Upper lobe of right lung (tissue), 1 donor: Measurements from ENCODE around the gene CELSR2. TPM values are rescaled to one million over a fixed set of nuclear protein-coding genes. Genes with fewer than 3 reads are reported as not detected.

ENCODE experiments used
- ATAC-seq: fragments of 200-7000 bp; cut with Tn5 transposase; one replicate; pipeline ENCODE4 v1.9.1; 2020; ENCODE audit warnings: mild to moderate bottlenecking, moderate library complexity
- DNase-seq: peaks from one replicate; pipeline ENCODE4 v3.0.0-alpha.2; 2020
- H3K27ac ChIP-seq: fragments of 200-600 bp; one replicate; pipeline ENCODE4 v1.8.0; 2022
- H3K27me3 ChIP-seq: fragments of 200-600 bp; one replicate; pipeline ENCODE4 v1.8.0; 2022; ENCODE audit warnings: mild to moderate bottlenecking
- H3K36me3 ChIP-seq: fragments of 200-600 bp; one replicate; pipeline ENCODE4 v1.8.0; 2022
- H3K4me1 ChIP-seq: fragments of 200-600 bp; one replicate; pipeline ENCODE4 v1.8.0; 2022
- H3K4me3 ChIP-seq: fragments of 200-600 bp; one replicate; pipeline ENCODE4 v1.8.0; 2022; ENCODE audit warnings: mild to moderate bottlenecking
- H3K9me3 ChIP-seq: fragments of 200-600 bp; one replicate; pipeline ENCODE4 v1.8.0; 2022
- intact Hi-C: fragments of 100-400 bp; cut with DNase I; formaldehyde crosslinking; loops from one replicate; pipeline ENCODE4 v1.11.0; 2022
- total RNA-seq: library from RNA; stranded (reverse); fragmentation: NEBNext Ultra II Directional; extraction: Animal tissue kit (Norgen Biotek cat#: 25700); gene quantifications from one replicate; pipeline ENCODE4 v1.2.1, GENCODE V29; 2021
- TF ChIP-seq, protein P1 (sequence below): fragments of 200-600 bp; IDR thresholded peaks from one replicate; pipeline ENCODE4 v1.8.0; 2022; ENCODE audit warnings: antibody characterized with exemption
- donor health status: DM: no; HTN: yes; CAD: no; lungs with severe emphysema.

Gene CELSR2
- total RNA-seq, 1 donor from 2014 or later, result 7.4 TPM

- peaks cover 7% of the 10 kb centered on the region for H3K36me3 ChIP-seq
- no peak within 1 kb of the TSS for H3K4me3 ChIP-seq
- peaks cover 26% of the 10 kb centered on the region for H3K4me1 ChIP-seq
- peak; percentile 62 for ATAC-seq
- peak within 1 kb of the TSS; percentile 65 for H3K27ac ChIP-seq
- DNase-seq, result peak; percentile 75
- H3K9me3 ChIP-seq, result no peaks in the 10 kb centered on the region
- H3K27me3 ChIP-seq, result no peaks in the 10 kb centered on the region
- TF ChIP-seq, protein P1, sequence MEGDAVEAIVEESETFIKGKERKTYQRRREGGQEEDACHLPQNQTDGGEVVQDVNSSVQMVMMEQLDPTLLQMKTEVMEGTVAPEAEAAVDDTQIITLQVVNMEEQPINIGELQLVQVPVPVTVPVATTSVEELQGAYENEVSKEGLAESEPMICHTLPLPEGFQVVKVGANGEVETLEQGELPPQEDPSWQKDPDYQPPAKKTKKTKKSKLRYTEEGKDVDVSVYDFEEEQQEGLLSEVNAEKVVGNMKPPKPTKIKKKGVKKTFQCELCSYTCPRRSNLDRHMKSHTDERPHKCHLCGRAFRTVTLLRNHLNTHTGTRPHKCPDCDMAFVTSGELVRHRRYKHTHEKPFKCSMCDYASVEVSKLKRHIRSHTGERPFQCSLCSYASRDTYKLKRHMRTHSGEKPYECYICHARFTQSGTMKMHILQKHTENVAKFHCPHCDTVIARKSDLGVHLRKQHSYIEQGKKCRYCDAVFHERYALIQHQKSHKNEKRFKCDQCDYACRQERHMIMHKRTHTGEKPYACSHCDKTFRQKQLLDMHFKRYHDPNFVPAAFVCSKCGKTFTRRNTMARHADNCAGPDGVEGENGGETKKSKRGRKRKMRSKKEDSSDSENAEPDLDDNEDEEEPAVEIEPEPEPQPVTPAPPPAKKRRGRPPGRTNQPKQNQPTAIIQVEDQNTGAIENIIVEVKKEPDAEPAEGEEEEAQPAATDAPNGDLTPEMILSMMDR, result no peak
- intact Hi-C loops, result no loop called here
Measured at GRCh38 chr1:109306832-109307273, 57.5 kb downstream of the CELSR2 start, which contains the start of gene MYBPHL. Gene MYBPHL, minus strand, starts transcription at chr1:109307011. Its CDS starts 20 bp downstream, at chr1:109306991.

GRCh38 chr1:109307274-109308021, 58.1 kb downstream of the CELSR2 start:
- DNase-seq, result peak; percentile 76
- peaks cover 7% of the 10 kb centered on the region for H3K36me3 ChIP-seq
- no peak overlapping the region for H3K4me3 ChIP-seq
- H3K27me3 ChIP-seq, result no peaks in the 10 kb centered on the region
- TF ChIP-seq, protein P1, result no peak
- peaks cover 26% of the 10 kb centered on the region for H3K4me1 ChIP-seq
- ATAC-seq, result peak; percentile 76
- intact Hi-C loops, result no loop called here
- no peaks in the 10 kb centered on the region for H3K9me3 ChIP-seq
- peak overlapping the region; percentile 63 for H3K27ac ChIP-seq

DNA sequence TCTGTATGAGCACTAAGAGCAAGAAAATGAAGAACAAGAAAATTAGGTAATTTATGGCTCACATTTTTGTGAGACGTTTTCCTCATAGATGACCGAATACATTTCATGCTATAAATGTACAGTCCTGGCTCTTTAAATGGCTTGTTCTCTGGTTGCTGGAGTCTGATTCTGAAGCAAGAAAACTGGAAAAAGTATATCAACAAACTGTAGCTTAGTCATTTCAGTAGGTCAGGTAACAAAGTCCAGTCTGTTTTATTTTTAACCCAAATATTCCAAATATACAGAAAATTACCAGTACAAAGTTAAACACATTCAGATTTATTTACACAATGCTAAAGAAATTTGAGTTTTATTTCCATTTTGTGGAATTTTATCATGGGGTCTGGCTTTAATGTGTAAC, 60.0 kb downstream of the CELSR2 start:
- no peak overlapping the region for H3K4me3 ChIP-seq
- no peak for DNase-seq
- no peaks in the 10 kb centered on the region for H3K27me3 ChIP-seq
- H3K9me3 ChIP-seq, result no peaks in the 10 kb centered on the region
- TF ChIP-seq, protein P1, result no peak
- H3K36me3 ChIP-seq, result peaks cover 24% of the 10 kb centered on the region
- H3K27ac ChIP-seq, result no peak overlapping the region
- H3K4me1 ChIP-seq, result peaks cover 31% of the 10 kb centered on the region
- ATAC-seq, result no peak
- intact Hi-C loops, result no loop called here

DNA sequence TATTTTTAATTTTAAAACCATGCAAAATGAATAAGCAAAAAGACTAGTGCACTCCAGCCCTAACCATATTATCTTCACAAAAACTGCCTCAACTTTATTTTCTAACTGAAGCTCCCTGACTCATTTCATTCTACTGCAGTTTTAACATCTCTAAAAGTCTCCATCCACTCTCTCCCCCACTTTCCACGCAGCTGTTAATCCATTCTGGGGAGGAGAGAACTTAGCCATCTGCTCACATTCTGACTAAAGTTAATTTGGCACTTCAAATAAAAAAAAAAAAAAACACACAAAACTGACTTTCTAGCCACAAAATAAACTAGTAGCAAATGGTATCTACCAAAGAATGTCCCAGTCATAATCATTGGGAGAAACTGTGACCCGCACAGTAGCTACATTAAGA, 62.9 kb downstream of the CELSR2 start:
- no peak for ATAC-seq
- no peaks in the 10 kb centered on the region for H3K27me3 ChIP-seq
- H3K36me3 ChIP-seq, result peaks cover 53% of the 10 kb centered on the region
- H3K4me3 ChIP-seq, result no peak overlapping the region
- intact Hi-C loops, result no loop called here
- H3K9me3 ChIP-seq, result no peaks in the 10 kb centered on the region
- peaks cover 16% of the 10 kb centered on the region for H3K4me1 ChIP-seq
- TF ChIP-seq, protein P1, result no peak
- DNase-seq, result no peak
- no peak overlapping the region for H3K27ac ChIP-seq

DNA sequence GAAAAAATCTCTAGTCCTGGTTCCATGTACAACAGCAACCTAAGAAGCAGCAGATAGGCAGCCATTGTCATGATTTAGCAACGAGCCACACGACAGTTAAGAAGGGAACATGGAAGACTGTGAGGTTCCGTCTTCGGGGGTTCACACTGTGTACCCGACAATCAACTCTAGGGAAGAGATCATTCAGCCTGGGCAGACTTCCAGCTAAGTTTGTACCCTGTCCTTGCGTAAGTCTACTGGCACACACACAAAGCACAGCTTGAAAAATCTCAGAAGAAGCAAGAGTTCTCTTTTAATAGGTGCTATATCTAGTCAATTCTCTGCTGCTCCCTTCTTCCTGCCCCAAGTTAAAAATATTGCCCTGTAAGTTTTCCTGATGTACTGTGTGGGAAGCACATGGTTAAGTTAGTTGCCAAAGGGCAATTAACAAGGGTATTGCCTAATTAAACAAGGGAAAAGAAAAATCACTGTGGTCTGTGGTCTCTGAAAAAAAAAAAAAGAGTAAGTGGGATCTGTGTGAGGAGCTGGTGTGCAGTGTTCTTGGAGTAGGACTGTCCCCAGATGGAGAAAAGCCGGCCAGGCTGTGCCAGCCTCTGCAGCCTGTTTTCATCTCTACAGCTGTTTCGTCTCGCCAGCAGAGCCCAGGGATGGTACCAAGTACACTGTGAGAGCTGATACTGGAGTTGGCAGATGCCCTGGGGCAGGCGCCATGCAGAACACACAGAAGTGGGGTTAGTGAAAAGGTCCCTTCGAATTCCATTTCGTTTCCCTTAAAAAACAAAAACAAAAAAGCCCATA, 63.8 kb downstream of the CELSR2 start:
- peaks cover 7% of the 10 kb centered on the region for H3K4me1 ChIP-seq
- DNase-seq (no peak), ATAC-seq (peak; percentile 62)
- no peaks in the 10 kb centered on the region for H3K27me3 ChIP-seq
- TF ChIP-seq, protein P1, result no peak
- H3K27ac ChIP-seq, result no peak overlapping the region
- intact Hi-C loops, result no loop called here
- H3K9me3 ChIP-seq, result no peaks in the 10 kb centered on the region
- peaks cover 63% of the 10 kb centered on the region for H3K36me3 ChIP-seq
- no peak overlapping the region for H3K4me3 ChIP-seq
